Measurements from ENCODE around the gene VPS13D.
A peak's percentile ranks its signal among the peaks of the same experiment; 100 is the strongest.

VPS13D gene

GRCh38 chr1:12407050-12407961 lies 177.5 kb downstream of the VPS13D start:
- peak; percentile 32 for DNase-seq

- no peak for DNase-seq
Measured at GRCh38 chr1:12407962-12408454, 178.2 kb downstream of the VPS13D start.

GRCh38 chr1:12408662-12409061 lies 178.8 kb downstream of the VPS13D start:
- DNase-seq: no peak

GRCh38 chr1:12409681-12410080 lies 179.9 kb downstream of the VPS13D start:
- DNase-seq: no peak

DNA sequence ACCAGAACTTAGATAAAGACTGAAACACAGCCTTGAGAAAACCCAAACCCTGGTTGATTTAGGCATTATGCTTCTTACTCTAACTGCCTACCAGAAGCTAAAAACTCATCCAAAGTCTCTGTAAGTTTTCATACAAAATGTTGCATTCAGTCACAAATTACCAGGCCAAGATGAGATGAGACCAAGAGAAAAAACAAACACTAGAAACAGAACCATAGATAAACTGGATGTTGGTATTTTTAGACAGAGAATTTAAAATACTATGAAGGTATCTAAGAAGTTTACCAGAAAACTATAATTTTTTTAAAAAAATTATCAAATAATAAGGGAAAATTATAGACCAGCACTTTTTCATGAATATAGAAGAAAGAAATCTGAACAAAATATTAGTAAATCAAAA lies 180.5 kb downstream of the VPS13D start:
- no peak for DNase-seq

DNA sequence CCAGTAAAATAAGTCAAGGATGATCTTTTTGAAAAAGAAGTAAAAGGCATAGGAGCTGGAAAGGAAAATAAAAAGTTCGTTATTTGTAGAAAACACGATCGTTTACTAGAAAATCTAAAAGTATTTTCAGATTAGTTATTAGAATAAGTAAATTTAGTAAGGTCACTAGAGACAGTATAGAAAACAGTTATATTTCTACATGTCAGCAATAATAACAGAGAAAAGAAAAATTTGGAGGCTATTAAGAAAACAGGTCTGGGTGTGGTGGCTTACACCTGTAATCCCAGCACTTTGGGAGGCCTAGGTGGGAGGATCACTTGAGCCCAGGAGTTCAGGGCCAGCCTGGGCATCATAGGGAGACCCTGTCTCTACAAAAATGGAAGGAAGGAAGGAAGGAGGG lies 181.3 kb downstream of the VPS13D start:
- DNase-seq: no peak

GRCh38 chr1:12411747-12412146 lies 181.9 kb downstream of the VPS13D start:
- DNase-seq: no peak

DNA sequence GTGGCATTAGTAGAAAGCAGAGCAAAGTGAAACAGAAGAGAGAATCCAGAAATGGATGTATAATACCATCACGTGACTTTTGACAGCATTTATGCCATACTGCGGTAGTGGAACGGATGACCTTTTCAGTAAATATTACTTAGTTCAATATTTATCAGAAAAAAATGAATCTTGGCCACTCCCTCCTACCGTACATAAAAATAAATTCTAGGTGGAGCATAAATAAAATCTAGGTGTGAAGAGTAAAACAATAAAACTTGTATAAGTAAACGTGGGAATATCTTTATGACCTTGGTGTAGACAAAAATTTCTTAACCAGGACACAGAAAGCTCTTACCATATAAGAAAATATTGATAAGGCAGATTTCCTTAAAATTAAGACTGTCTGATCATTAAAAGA lies 182.6 kb downstream of the VPS13D start:
- no peak for DNase-seq

DNA sequence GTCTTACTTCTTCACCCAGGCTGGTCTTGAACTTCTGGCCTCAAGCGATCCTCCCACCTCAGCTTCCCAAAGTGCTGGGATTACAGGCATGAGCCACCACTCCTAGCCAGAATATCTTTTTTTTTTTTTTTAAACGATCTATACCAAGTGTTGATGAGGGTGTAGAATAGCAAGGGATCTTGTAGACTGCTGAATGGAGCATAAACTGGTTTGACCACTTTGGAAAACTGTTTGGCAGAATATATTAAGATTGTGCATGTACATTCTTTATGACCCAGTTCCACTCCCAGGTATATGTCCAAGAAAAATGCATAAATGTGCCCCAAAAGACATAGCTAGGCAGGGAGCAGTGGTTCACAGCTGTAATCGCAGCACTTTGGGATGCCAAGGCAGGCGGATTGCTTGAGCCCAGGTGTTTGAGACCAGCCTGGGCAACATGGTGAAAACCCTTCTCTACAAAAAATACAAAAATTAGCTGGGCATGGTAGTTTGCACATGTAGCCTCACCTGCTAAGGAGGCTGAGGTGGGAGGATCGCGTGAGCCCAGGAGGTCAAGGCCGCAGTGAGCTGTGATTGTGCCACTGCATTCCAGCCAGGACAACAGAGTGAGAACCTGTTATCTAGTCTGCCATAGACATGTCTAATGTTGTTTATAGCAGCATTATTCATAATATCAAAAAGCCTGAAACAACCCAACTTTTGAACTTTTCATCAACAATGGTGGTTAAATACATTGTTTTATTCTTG lies 184.0 kb downstream of the VPS13D start:
- no peak for DNase-seq

GRCh38 chr1:12414444-12415018 lies 184.7 kb downstream of the VPS13D start:
- no peak for DNase-seq

DNA sequence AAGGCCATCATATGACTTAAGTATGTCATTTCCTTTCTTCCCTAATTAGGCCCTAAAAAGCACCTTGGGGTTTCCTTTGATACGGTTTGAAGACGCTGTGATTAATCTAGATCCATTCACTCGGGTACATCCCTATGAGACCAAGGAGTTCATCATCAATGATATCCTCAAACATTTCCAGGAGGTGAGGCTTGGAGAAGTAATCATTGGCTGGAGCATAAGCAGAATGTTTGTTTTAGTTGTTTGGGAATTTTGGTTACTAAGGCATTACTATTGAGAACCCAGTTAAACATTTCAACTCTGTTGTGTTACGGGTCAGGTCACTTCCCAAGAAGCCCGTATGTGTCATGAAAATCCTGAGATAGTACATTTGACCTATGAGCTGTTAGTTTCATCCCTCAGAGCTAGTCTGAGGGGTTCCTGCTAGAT lies 185.2 kb downstream of the VPS13D start:
- DNase-seq: no peak

- no peak for DNase-seq
Measured at GRCh38 chr1:12416101-12416500, 186.3 kb downstream of the VPS13D start.

DNA sequence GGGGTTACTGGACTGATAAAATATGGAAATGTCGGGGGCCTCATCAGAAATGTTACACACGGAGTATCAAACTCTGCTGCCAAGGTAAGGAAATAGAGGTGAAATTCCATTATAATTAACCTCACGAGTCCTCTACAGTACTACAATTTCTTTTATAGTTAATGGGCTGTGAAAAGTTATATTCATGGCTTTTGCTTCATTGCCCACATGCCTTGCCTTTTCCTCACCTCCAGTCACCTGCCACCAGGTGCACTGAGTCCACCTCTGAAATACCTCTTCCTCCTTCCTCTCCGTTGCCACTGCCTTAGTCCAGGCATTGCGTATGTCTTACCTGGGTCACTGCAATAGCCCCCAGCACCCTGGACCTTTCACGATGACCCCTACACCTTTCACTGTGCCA lies 186.9 kb downstream of the VPS13D start:
- no peak for DNase-seq

DNA sequence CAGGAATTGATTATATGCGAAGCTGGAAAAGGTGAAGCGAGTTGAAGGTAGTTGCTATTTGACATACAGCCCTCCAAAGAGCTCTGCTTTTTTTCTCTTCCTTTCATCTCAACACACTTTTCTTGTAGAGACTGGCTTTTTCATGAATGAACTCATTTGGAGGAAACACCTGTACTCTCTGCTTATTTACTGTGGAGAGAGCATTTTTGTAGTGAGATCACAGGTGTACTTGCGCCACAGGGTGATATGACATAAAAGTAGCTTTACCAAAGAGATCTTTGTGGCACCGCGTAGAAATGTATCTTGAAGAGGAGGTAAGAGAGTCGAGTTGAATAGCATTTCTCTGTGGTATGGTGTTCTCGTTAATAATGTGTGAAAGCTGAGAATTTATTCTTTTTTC lies 187.6 kb downstream of the VPS13D start:
- no peak for DNase-seq

GRCh38 chr1:12420171-12420570 lies 190.3 kb downstream of the VPS13D start:
- no peak for DNase-seq

DNA sequence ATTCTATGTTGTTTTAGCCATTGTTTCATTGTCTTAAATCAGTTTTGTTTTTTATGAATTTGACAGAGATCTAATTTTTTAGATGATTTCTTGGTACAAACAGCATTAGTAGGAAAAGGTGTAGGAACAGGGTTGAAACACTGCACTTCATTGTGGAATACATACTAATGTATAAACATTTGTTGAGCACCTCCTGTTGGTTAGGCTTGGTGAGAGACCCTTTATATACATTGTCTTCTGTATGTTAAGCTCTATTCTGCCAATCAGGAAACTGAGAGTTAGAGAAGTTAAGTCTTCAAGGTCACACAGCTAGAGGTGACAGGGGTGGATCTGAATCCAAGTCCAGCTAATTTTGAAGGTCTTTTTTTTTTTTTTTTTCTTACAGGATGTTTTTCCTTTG lies 192.7 kb downstream of the VPS13D start:
- DNase-seq: no peak

GRCh38 chr1:12424087-12424529 lies 194.3 kb downstream of the VPS13D start:
- no peak for DNase-seq

GRCh38 chr1:12424793-12425192 lies 195.0 kb downstream of the VPS13D start:
- DNase-seq: no peak

- no peak for DNase-seq
Measured at GRCh38 chr1:12426030-12426429, 196.2 kb downstream of the VPS13D start.

GRCh38 chr1:12428334-12428733 lies 198.5 kb downstream of the VPS13D start:
- DNase-seq: no peak

GRCh38 chr1:12430525-12430924 lies 200.7 kb downstream of the VPS13D start:
- no peak for DNase-seq

DNA sequence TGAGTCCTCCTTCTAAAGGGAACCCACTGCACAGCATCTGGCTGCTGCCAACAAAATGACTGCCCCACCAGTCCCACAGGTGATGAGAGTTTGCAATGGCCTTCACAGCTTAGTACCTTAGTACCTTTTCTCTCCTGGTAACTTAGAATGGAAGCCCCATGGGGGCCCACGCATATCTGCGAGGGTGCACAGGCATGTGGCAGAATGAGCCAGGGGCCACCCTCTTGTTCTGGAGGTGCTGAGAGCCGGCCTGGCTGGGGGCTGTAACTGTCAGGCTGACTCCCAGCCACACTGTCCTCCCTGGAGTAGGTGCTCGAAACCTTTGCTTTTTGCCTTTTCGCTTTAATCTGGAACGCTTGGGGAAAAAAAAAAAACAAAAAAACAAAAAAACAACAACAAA lies 203.1 kb downstream of the VPS13D start:
- DNase-seq: no peak

GRCh38 chr1:12433323-12434053 lies 203.7 kb downstream of the VPS13D start:
- no peak for DNase-seq
